ENCODE results near the gene FRRS1L. TPM values are rescaled to one million over a fixed set of nuclear protein-coding genes. Genes with fewer than 3 reads are reported as not detected.

The FRRS1L gene
- total RNA-seq, 2 donors from 2014 or later: 0.12 to 1.8 TPM

DNA sequence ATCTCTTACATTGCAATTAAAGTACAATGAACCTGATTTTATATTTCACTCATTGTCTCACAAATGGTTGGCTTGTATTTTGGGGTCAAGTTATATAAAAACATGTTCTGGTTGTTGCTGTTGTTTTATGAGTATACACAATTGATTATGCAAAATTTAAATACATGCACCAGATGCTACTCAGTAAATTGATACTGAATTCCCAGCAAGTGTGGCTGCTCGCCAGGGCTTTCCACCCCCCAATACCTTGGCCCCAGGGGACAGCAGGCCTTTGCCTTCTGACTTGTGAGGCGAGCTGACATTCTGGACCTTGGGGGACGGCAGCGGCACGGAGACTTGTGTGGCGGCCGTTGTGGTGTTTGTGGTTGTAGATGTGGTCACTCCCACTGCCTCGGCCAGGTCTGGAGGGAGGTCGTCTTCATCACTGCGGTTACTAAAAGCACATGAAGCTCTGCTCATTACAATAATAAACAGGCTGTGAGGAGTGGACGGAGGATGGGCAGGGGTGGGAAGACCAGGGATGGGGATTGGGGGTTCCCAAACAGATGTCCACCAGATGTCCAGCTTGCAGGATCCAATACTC, 27.0 kb upstream of the FRRS1L start:
- intact Hi-C loops (cut with DNase I): loop anchor here (2.0 to 10.0 kb wide), 2 partner anchors 129 to 211 kb away; no protein-coding TSS in a partner anchor
- no peak for DNase-seq
- H3K9ac ChIP-seq (ENCODE audit: low read depth in 2 of 2, low read length in 2 of 2): no peak overlapping the region

DNA sequence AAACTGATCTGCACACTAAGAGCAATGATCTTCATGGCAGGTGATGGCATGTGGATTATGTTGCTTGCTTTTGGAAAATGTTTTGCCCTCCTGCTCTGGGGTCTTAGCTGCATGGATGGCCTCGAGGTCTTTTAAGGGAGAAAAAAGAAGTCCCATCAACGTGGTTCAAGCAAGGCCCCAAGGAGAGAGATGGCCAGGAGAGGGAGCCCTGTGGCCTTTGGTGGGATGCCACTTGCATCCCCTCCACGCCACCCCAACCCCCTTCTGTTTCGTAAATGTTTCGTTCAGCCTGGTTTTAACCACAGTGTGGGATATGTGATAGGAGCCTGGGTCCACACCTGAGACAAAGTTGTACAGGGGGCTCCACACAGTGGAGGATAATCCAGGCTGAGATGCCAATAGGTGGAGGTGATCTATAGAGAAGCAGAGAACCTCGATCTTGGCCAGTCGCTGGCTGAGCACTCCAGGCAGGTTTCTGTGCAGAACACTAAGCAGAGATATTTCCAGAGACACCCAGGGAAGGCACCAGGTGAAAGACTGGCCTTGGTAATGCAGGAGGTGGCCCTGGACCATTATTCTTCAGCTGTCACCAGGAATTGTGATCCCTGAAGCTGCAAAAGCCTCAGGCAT, 25.8 kb upstream of the FRRS1L start:
- H3K36me3 ChIP-seq: no peaks in the 10 kb centered on the region
- no peaks in the 10 kb centered on the region for H3K4me1 ChIP-seq
- no peaks in the 10 kb centered on the region for H3K27me3 ChIP-seq
- peak; percentile 45 for TF ChIP-seq CTCF (IDR thresholded peaks at IDR 0.05)
- peak; percentile 65 for DNase-seq
- H3K27ac ChIP-seq: no peak overlapping the region
- no peaks in the 10 kb centered on the region for H3K9me3 ChIP-seq
- intact Hi-C loops (cut with DNase I): loop anchor here (2.0 to 10.0 kb wide), 2 partner anchors 130 to 212 kb away; no protein-coding TSS in a partner anchor
- no peak overlapping the region for H3K9ac ChIP-seq (ENCODE audit: low read depth in 2 of 2, low read length in 2 of 2)
- no peak overlapping the region for H3K4me3 ChIP-seq

More for the DNA sequence above, 27.0 kb upstream of the FRRS1L start:
- no peak overlapping the region for H3K4me3 ChIP-seq
- no peak for TF ChIP-seq CTCF (IDR thresholded peaks at IDR 0.05)
- no peaks in the 10 kb centered on the region for H3K27me3 ChIP-seq
- no peaks in the 10 kb centered on the region for H3K36me3 ChIP-seq
- no peaks in the 10 kb centered on the region for H3K9me3 ChIP-seq
- H3K27ac ChIP-seq: no peak overlapping the region
- no peaks in the 10 kb centered on the region for H3K4me1 ChIP-seq

- no peaks in the 10 kb centered on the region for H3K4me1 ChIP-seq
- intact Hi-C loops (cut with DNase I): loop anchor here (2.0 to 10.0 kb wide), 2 partner anchors 131 to 213 kb away; no protein-coding TSS in a partner anchor
Measured at GRCh38 chr9:109191746-109192145, 24.7 kb upstream of the FRRS1L start.

DNA sequence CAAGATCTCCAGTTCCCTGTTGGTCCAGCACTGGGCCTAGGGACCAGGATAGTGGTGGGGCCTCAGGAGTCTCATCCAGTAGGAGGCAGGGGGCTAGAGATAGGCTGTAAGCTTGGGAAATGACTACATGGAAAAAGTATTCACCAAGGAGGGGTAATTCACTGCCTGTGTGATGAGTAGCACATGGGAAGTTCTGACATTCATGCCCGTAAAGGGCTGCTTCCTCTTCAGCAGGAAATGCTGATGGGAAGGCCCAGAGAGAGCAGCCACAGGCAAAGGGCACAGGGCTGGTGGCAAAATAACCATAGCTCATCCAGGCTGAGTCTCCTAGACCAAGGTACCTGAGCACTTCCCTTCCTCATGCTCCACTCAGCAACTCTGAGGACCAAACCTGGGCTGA, 23.1 kb upstream of the FRRS1L start:
- no peaks in the 10 kb centered on the region for H3K4me1 ChIP-seq
- H3K27me3 ChIP-seq: no peaks in the 10 kb centered on the region
- intact Hi-C loops (cut with DNase I): loop anchor here (10.0 kb wide), 1 partner anchor 215 kb away; no protein-coding TSS in a partner anchor
- H3K27ac ChIP-seq: no peak overlapping the region
- DNase-seq: no peak
- H3K36me3 ChIP-seq: no peaks in the 10 kb centered on the region
- H3K4me3 ChIP-seq: no peak overlapping the region
- no peaks in the 10 kb centered on the region for H3K9me3 ChIP-seq
- no peak for TF ChIP-seq CTCF (IDR thresholded peaks at IDR 0.05)
- H3K9ac ChIP-seq (ENCODE audit: low read depth in 2 of 2, low read length in 2 of 2): no peak overlapping the region

More at GRCh38 chr9:109191746-109192145, 24.7 kb upstream of the FRRS1L start:
- no peak for TF ChIP-seq CTCF (IDR thresholded peaks at IDR 0.05)
- no peak for DNase-seq
- H3K9ac ChIP-seq (ENCODE audit: low read depth in 2 of 2, low read length in 2 of 2): no peak overlapping the region
- H3K36me3 ChIP-seq: no peaks in the 10 kb centered on the region
- no peaks in the 10 kb centered on the region for H3K9me3 ChIP-seq
- H3K27me3 ChIP-seq: no peaks in the 10 kb centered on the region
- no peak overlapping the region for H3K4me3 ChIP-seq
- H3K27ac ChIP-seq: no peak overlapping the region

GRCh38 chr9:109186857-109187520, 19.9 kb upstream of the FRRS1L start:
- Histone ChIP-seq H3K9ac (ENCODE audit: low read depth in 2 of 2, low read length in 2 of 2) (no peak overlapping the region), H3K4me1 (no peaks in the 10 kb centered on the region), H3K27me3 (no peaks in the 10 kb centered on the region), H3K36me3 (no peaks in the 10 kb centered on the region), H3K27ac (no peak overlapping the region), H3K9me3 (no peaks in the 10 kb centered on the region), H3K4me3 (no peak overlapping the region)
- TF ChIP-seq CTCF (IDR thresholded peaks at IDR 0.05): no peak
- intact Hi-C loops (cut with DNase I): no loop called here
- no peak for DNase-seq
